GM12891 (cell line): ENCODE measurements around the gene VSIG10L2.

Source experiments
- DNase-seq: peaks from one replicate; pipeline ENCODE4 v3.0.0; 2011; ENCODE audit warnings: low spot score; ENCODE audit not compliant: insufficient read length
- FAIRE-seq: peaks from 2 replicates; lab custom pipeline; 2011; peaks lifted over from hg19 to GRCh38; lab: Jason Lieb, UNC
- PAX5 ChIP-seq: IDR thresholded peaks from 2 replicates; pipeline ENCODE4 v1.6.1; 2011; ENCODE audit warnings: low read length, moderate library complexity, mild to moderate bottlenecking; ENCODE audit not compliant: insufficient read depth, severe bottlenecking
- POLR2A ChIP-seq: IDR thresholded peaks from 2 replicates; pipeline ENCODE4 v1.6.1; 2011; ENCODE audit warnings: low read depth, low read length, control low read depth
- POLR2AphosphoS5 ChIP-seq: IDR thresholded peaks from 2 replicates; pipeline ENCODE4 v1.6.1; 2011; ENCODE audit warnings: low read depth, low read length, control low read depth
- POU2F2 ChIP-seq: IDR thresholded peaks from 2 replicates; pipeline ENCODE4 v1.6.1; 2011; ENCODE audit warnings: low read depth, mild to moderate bottlenecking, control low read depth, low read length, moderate library complexity
- SPI1 ChIP-seq: IDR thresholded peaks from 2 replicates; pipeline ENCODE4 v1.6.1; 2011; ENCODE audit warnings: low read depth, low read length, control low read depth
- TAF1 ChIP-seq: IDR thresholded peaks from 2 replicates; pipeline ENCODE4 v1.6.1; 2011; ENCODE audit warnings: low read depth, low read length, control low read depth

The VSIG10L2 gene

DNA sequence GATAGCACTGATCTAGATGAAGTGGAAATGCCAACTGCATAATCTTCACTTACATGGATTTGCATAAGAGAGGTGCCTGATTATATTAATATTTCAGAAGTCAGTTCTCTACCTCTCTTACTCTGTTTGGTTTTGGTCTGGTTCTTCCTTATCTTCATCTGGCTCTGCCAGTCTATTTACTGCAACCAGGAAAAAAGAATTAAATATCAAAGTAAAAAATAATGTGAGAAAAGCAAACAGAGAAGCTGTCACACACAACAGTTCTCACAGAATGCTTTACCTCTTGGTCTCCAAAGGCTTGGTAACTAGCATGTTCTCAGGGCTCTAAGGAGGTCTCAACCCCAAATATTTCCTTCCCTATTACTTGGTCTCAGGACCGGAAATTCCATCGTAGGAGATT, 6.7 kb downstream of the VSIG10L2 start:
- DNase-seq (no peak), FAIRE-seq (no peak)
- TF ChIP-seq POU2F2 = no peak
- no peak for TF ChIP-seq POLR2A
- no peak for TF ChIP-seq TAF1
- no peak for TF ChIP-seq PAX5
- TF ChIP-seq POLR2AphosphoS5 = no peak
- no peak for TF ChIP-seq SPI1

DNA sequence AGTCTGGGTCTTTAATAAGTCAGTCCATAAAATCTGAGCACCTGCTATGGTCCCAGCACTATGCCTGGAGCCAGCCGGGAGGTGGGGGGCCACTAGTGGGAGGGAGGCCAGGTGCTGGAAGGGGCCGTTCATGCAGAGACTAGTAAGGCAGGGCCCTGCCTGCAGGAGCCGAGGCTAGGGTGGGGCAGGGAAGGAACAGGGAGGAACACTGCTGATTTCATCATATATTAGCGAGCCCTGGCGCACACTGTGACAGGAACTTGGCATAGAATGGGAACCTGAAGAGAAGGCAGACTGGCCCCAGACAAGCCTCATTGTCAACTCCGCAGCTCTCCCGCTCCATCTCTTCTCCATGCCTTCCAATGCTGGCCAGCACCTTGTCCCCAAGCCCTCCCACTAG, 7.1 kb downstream of the VSIG10L2 start:
- FAIRE-seq (no peak), DNase-seq (no peak)
- no peak for TF ChIP-seq TAF1
- no peak for TF ChIP-seq PAX5
- TF ChIP-seq POLR2AphosphoS5 = no peak
- TF ChIP-seq POLR2A = no peak
- no peak for TF ChIP-seq SPI1
- no peak for TF ChIP-seq POU2F2

DNA sequence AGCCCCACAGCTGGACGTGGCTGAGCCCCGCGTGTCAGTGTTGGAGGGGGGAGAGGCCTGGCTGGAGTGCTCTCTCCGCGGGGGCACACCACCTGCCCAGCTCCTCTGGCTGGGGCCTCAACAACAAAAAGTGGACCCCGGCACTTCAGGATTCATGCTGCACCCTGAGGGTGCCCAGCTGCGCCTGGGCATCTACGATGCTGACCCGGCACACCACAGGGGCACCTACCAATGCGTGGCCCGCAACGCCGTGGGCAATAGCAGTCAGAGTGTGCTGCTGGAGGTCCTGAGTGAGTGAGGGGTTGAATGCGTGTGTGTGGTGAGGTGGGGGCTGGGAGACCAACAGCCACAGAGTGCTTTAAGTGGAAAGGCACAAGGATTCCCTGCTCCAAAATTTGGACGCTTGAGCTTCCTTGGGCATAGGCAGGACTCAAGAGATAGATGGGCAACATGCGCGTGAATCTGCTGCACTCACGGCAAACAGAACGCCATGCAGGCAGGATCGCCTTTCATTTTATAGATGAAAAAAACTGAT, 7.6 kb downstream of the VSIG10L2 start:
- FAIRE-seq = no peak
- DNase-seq = no peak
- TF ChIP-seq PAX5 = no peak
- TF ChIP-seq TAF1 = no peak
- TF ChIP-seq POLR2A = no peak
- TF ChIP-seq SPI1 = no peak
- no peak for TF ChIP-seq POLR2AphosphoS5
- TF ChIP-seq POU2F2 = no peak

DNA sequence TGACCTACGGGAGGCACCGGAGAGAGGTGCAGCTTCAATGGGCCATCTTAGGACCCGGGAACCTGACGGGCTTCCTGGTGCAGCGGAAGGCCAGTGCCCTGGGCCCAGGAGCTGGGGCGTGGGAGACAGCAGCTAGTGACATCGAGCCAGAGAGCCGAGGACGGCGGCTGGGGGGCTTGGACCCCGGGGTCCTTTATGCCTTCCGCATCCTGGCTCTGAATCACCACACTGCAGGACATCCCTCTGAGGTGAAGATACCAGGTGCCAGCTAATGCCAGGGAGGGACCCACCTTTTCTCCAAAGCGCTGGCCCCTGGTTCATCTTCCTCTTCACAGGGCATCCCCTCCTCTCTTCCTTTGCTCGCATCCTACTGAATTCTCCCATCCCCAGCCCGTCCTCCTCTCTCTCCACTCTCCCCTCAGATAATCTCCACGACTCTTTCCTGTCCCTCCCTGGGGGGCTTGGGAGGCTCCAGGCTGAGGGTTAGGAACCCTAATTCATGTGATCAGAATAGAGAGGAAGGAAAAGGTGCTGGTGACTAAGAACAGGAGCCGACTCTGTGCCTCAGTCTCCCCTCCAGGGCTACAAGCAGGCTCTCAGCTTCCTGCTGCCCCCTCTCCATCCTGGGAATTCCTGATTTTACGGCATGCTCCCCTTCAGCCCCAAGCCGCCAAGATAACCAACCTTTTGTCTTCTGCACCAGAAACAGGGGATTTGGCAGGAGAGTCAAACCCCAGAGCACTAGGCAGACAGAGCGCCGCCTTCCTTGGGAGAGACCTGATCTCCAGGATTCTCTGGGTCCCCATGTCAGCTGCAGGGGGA, 8.5 kb downstream of the VSIG10L2 start:
- no peak for DNase-seq
- no peak for TF ChIP-seq POLR2AphosphoS5
- no peak for TF ChIP-seq TAF1
- TF ChIP-seq SPI1 = no peak
- no peak for TF ChIP-seq PAX5
- TF ChIP-seq POU2F2 = no peak
- no peak for TF ChIP-seq POLR2A
- FAIRE-seq = no peak

DNA sequence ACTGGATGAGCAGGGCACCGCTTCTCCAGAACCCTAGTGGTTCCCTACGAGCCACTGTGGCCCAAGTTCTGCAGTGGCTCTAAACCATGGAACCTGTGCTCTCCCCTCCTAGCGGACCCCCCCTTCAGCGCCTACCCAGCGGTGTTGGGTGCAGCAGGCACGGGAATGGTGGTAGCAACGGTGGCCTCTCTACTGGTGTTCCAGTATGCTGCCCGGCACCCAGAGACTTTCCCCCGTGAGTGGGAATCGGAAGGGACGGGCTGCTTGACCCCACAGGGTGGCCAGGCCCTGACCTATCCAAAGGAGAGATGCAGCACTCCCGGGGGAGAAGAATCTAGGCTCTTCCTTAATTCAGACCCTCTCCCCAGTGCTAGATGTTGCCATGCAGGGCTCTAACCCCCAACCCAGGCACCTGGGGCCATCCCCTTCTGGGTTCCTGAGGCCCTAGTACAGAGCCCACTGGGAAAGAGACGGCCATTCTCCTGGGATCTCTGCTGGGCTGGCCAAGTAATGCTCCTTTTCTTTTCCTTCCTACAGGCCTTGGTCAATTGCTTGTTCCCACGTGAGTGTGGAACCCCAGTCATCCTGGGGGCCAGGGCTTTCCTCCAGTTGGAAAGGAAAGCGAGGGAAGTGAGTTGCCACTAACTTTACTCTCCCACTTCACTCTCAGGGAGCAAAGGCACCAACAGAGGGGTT, 9.2 kb downstream of the VSIG10L2 start:
- DNase-seq (no peak), FAIRE-seq (no peak)
- TF ChIP-seq POLR2A (no peak), TAF1 (no peak), POU2F2 (no peak), PAX5 (no peak), SPI1 (no peak), POLR2AphosphoS5 (no peak)

DNA sequence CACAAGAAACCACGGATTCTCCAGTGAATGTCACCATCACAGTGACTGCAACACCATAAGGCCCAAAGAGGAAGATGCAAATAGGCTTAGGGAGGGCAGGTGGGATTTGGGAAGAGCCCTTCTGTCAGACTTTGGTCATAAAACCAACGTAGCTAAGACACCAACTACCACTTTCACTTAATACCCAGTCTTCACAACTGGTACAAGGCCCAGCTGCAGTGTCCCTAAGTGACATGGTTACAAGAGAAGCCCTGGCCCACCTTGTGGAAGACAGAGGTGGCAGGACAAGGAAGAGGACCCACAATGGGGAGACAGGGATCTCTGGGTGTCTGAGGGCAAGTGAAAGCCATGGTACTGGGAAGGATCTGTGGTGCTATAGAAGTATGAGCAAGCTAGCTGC, 10.0 kb downstream of the VSIG10L2 start:
- DNase-seq (no peak), FAIRE-seq (no peak)
- TF ChIP-seq POLR2A (no peak), POLR2AphosphoS5 (no peak), PAX5 (no peak), SPI1 (no peak), TAF1 (no peak), POU2F2 (no peak)

DNA sequence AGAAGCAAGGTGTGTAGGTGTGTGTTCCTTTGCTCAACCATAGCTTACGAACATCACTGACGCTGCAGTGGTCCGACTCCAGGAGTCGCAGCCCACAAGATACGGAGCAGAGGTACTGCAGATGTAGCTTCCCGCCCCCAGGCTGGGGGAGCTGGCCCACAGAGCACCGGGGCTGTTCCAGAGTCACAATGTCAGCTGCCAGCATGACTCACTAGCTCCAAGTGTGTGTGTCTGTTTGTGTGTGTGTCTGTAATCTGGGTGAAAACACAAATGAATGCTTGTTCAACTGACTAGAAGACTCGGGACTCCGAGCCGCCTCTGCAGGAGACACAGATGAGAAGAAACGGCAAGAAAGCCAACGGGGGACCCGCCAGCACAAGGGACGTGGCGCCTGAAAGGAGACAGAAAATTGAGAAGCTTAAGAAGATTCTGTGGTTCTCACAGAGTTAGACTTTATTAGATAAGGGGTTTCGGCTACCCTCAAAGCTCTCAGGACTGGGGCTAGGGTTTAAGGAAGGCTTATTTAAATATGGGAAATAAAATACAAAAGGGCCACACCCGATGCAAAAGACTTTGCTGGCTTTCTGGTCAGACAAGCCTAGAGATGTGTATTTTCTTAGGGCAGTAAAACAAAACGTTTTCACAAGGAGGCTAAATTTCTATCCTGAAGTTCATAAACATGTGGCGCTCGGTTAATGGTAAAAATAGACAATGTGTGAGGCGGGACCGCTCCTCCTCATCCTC, 10.7 kb downstream of the VSIG10L2 start:
- FAIRE-seq (no peak), DNase-seq (no peak)
- no peak for TF ChIP-seq PAX5
- no peak for TF ChIP-seq POLR2AphosphoS5
- no peak for TF ChIP-seq POU2F2
- no peak for TF ChIP-seq TAF1
- TF ChIP-seq SPI1 = no peak
- TF ChIP-seq POLR2A = no peak

DNA sequence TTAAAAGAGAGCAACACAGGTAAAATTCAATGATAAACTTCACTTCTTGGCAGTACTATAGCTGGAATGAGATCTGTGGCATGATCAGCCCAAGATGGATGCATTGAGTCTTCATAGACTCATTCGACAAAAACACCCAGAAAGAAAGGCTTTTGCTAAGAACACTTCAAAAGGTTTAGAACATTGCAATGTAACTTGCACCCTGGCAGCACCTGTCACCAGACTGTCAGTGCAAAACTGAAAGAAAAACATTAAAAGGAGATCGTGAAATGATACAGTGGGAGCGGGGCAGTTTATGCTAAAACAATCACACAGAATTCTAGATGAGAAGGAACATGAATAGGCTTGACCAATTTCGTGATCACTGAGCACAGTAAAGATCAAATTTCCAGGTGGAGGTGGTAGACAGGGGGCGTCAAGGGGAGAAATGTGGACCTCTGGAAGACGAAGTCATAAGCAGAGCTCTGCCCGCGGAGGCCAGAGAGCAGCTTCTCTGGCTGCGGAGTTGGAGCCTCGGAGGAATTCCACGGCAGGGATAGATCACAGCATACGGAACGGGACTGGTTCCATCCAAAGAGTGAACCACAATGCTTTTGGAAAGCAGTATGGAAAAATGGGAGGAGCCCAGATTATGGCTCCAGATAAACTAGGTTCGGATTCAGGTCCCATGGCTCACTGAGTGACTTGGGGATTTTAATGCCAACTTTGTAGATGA, 11.9 kb downstream of the VSIG10L2 start:
- no peak for FAIRE-seq
- no peak for DNase-seq
- no peak for TF ChIP-seq SPI1
- no peak for TF ChIP-seq POLR2AphosphoS5
- TF ChIP-seq PAX5 = no peak
- TF ChIP-seq TAF1 = no peak
- no peak for TF ChIP-seq POU2F2
- no peak for TF ChIP-seq POLR2A
